SK-N-SH (cell line): ENCODE measurements around the gene MYO16. TPM values are rescaled to one million over a fixed set of nuclear protein-coding genes. Genes with fewer than 3 reads are reported as not detected.

Source experiments
- CTCF ChIA-PET: fragments of 300-600, 350-600 bp; formaldehyde crosslinking; extraction: SDS; loops from one replicate; lab custom pipeline; 2021; lab: Yijun Ruan, JAX
- POLR2A ChIA-PET: fragments of 350-600 bp; sonication (Branson Sonifier 250); formaldehyde crosslinking; extraction: SDS; loops from one replicate; lab custom pipeline; 2020; ENCODE audit warnings: antibody characterized with exemption, inconsistent platforms; lab: Yijun Ruan, JAX
- DNase-seq: peaks from one replicate; pipeline ENCODE4 v3.0.0; 2012
- H2AFZ ChIP-seq: fragments of 200-600 bp; sonication (generic); 2 replicates; pipeline ENCODE4 v1.8.1; 2016; ENCODE audit warnings: antibody characterized with exemption, mild to moderate bottlenecking, low read depth
- H3F3A ChIP-seq: fragments of 200-600 bp; sonication (generic); replicated peaks from 2 replicates; pipeline ENCODE3; 2016; ENCODE audit warnings: antibody characterized with exemption, mild to moderate bottlenecking; ENCODE audit not compliant: insufficient read depth
- H3K27ac ChIP-seq, 2 experiments: fragments of 200-500 bp in 1 of 2; fragments of 200-600 bp in 1 of 2; sonication (Bioruptor generic) in 1 of 2; sonication (generic), shearing (Covaris generic) in 1 of 2; 2 replicates each; pipeline versions ENCODE4 v1.5.1 to v1.6.1; 2014 to 2016; ENCODE audit warnings: low read depth in 2 of 2, inconsistent platforms in 1 of 2, low read length in 1 of 2, mild to moderate bottlenecking in 1 of 2, mixed read lengths in 1 of 2
- H3K27me3 ChIP-seq: fragments of 200-600 bp; sonication (generic), shearing (Covaris generic); 2 replicates; pipeline ENCODE4 v1.6.1; 2016; ENCODE audit warnings: mixed run types; ENCODE audit not compliant: insufficient read depth
- H3K36me3 ChIP-seq, 2 experiments: fragments of 200-500 bp in 1 of 2; fragments of 200-600 bp in 1 of 2; sonication (Bioruptor generic) in 1 of 2; sonication (generic) in 1 of 2; replicated peaks in 1 of 2; 2 replicates each; pipeline versions ENCODE3 to v1.5.1; 2014 to 2016; ENCODE audit warnings: low read length in 1 of 2, mild to moderate bottlenecking in 1 of 2; ENCODE audit not compliant: insufficient read depth in 2 of 2, control insufficient read depth in 1 of 2
- H3K4me1 ChIP-seq, 2 experiments: fragments of 200-500 bp in 1 of 2; fragments of 200-600 bp in 1 of 2; sonication (Bioruptor generic) in 1 of 2; sonication (generic), shearing (Covaris generic) in 1 of 2; 2 replicates each; pipeline versions ENCODE4 v1.5.1 to v1.6.1; 2014 to 2016; ENCODE audit warnings: low read depth in 1 of 2, low read length in 1 of 2, mixed run types in 1 of 2; ENCODE audit not compliant: insufficient read depth in 2 of 2, control insufficient read depth in 1 of 2
- H3K4me2 ChIP-seq: fragments of 200-600 bp; sonication (generic), shearing (Covaris generic); 2 replicates; pipeline ENCODE4 v1.6.1; 2017; ENCODE audit warnings: mixed run types
- H3K4me3 ChIP-seq, 2 experiments: fragments of 200-500 bp in 1 of 2; fragments of 200-600 bp in 1 of 2; sonication (Bioruptor generic) in 1 of 2; sonication (generic), shearing (Covaris generic) in 1 of 2; 2 replicates each; pipeline versions ENCODE4 v1.5.1 to v1.8.1; 2014 to 2016; ENCODE audit warnings: low read depth in 2 of 2, inconsistent platforms in 1 of 2, low read length in 1 of 2, mild to moderate bottlenecking in 1 of 2, mixed read lengths in 1 of 2, moderate library complexity in 1 of 2
- H3K79me2 ChIP-seq: fragments of 200-600 bp; sonication (generic); 2 replicates; pipeline ENCODE4 v1.8.1; 2017; ENCODE audit warnings: mild to moderate bottlenecking; ENCODE audit not compliant: insufficient read depth
- H3K9ac ChIP-seq: fragments of 200-600 bp; sonication (generic); 2 replicates; pipeline ENCODE4 v1.6.1; 2017; ENCODE audit warnings: mixed run types
- H3K9me2 ChIP-seq: fragments of 200-600 bp; sonication (generic); 2 replicates; pipeline ENCODE4 v1.6.1; 2017; ENCODE audit warnings: mixed run types
- H3K9me3 ChIP-seq: fragments of 200-600 bp; sonication (generic); 2 replicates; pipeline ENCODE4 v1.6.1; 2017; ENCODE audit warnings: mixed run types, mild to moderate bottlenecking, moderate library complexity
- H4K20me1 ChIP-seq: fragments of 200-600 bp; sonication (generic); 2 replicates; pipeline ENCODE4 v1.6.1; 2017; ENCODE audit warnings: mild to moderate bottlenecking, mixed run types; ENCODE audit not compliant: insufficient read depth
- CHD2 ChIP-seq: fragments of 150-350 bp; IDR thresholded peaks from 2 replicates; pipeline ENCODE4 v1.6.1; 2018; ENCODE audit warnings: low read length; ENCODE audit not compliant: partially characterized antibody
- CTCF ChIP-seq: fragments of 200-600 bp; sonication (generic); IDR thresholded peaks from 2 replicates; pipeline ENCODE4 v1.6.1; 2017; ENCODE audit warnings: antibody characterized with exemption, mild to moderate bottlenecking, moderate library complexity
- ELF1 ChIP-seq: IDR thresholded peaks from 2 replicates; pipeline ENCODE4 v1.4.0; 2012
- EP300 ChIP-seq, 2 experiments: IDR thresholded peaks; 2 replicates each; pipeline versions ENCODE4 v1.4.0 to v1.6.1; 2012; ENCODE audit warnings: borderline replicate concordance in 1 of 2, low read depth in 1 of 2, low read length in 1 of 2
- FOSL2 ChIP-seq: IDR thresholded peaks from 2 replicates; pipeline ENCODE4 v1.4.0; 2012; ENCODE audit warnings: low read depth, mild to moderate bottlenecking, moderate library complexity, borderline replicate concordance
- GABPA ChIP-seq: IDR thresholded peaks from 2 replicates; pipeline ENCODE4 v1.4.0; 2012; ENCODE audit warnings: low read depth, mild to moderate bottlenecking
- GATA2 ChIP-seq: sonication (generic); formaldehyde crosslinking; IDR thresholded peaks from 2 replicates; pipeline ENCODE4 v1.5.0; 2020; ENCODE audit warnings: mild to moderate bottlenecking, missing genetic modification reagents
- IRF3 ChIP-seq: fragments of 150-350 bp; IDR thresholded peaks from 2 replicates; pipeline ENCODE4 v1.6.1; 2016; ENCODE audit warnings: mild to moderate bottlenecking, low read depth, low read length
- JUND ChIP-seq: IDR thresholded peaks from 2 replicates; pipeline ENCODE4 v1.4.0; 2012
- MAX ChIP-seq: IDR thresholded peaks from 2 replicates; pipeline ENCODE4 v1.4.0; 2012; ENCODE audit warnings: low read depth
- NRF1 ChIP-seq: IDR thresholded peaks from 2 replicates; pipeline ENCODE4 v1.6.1; 2012; ENCODE audit warnings: low read depth, mild to moderate bottlenecking, low read length
- PBX3 ChIP-seq: IDR thresholded peaks from 2 replicates; pipeline ENCODE4; 2012
- RFX5 ChIP-seq: IDR thresholded peaks from 2 replicates; pipeline ENCODE4 v1.6.1; 2012; ENCODE audit warnings: mild to moderate bottlenecking, improper control_type of control experiment, low read length
- TAF1 ChIP-seq: IDR thresholded peaks from 2 replicates; pipeline ENCODE4 v1.6.1; 2012; ENCODE audit warnings: low read depth, mild to moderate bottlenecking, low read length, moderate library complexity, borderline replicate concordance
- TEAD4 ChIP-seq: IDR thresholded peaks from 2 replicates; pipeline ENCODE4 v1.4.0; 2012; ENCODE audit warnings: mild to moderate bottlenecking, borderline replicate concordance; ENCODE audit not compliant: insufficient read depth
- USF2 ChIP-seq: fragments of 150-350 bp; IDR thresholded peaks from 2 replicates; pipeline ENCODE4 v1.6.1; 2017; ENCODE audit warnings: antibody characterized with exemption, low read length, low read depth, borderline replicate concordance
- WGBS: methylation state at CpG from one replicate; pipeline ENCODE4 v1.1.6; 2017; ENCODE audit warnings: low lambda C conversion rate; 5-methylcytosine and 5-hydroxymethylcytosine counted together
- polyA plus RNA-seq, 3 experiments: library from polyadenylated mRNA; depleted of rRNA; stranded (reverse); fragments of >200 nt; gene quantifications; 2 replicates each; pipeline ENCODE4 v1.2.3, GENCODE V29; 2012

Gene MYO16
- polyA plus RNA-seq, 1 of the 3 experiments (the other 2 are of a cell fraction): 0.07 TPM

GRCh38 chr13:108606424-108606823, 23.0 kb upstream of the MYO16 start:
- H3K4me2 ChIP-seq: no peak overlapping the region
- CTCF ChIA-PET: interaction anchor here (1.2 kb wide), 1 partner anchor 289 kb away, joined by 4 read pairs; no protein-coding TSS in a partner anchor
- no peak overlapping the region for H2AFZ ChIP-seq
- H3K9me2 ChIP-seq: no peaks in the 10 kb centered on the region
- H3K27ac ChIP-seq: no peak overlapping the region
- H4K20me1 ChIP-seq: no peaks in the 10 kb centered on the region
- H3K79me2 ChIP-seq: no peaks in the 10 kb centered on the region
- no peaks in the 10 kb centered on the region for H3K9me3 ChIP-seq
- H3F3A ChIP-seq: no peaks in the 10 kb centered on the region
- H3K27me3 ChIP-seq: no peaks in the 10 kb centered on the region
- TF ChIP-seq FOSL2 (no peak), GABPA (no peak), CHD2 (no peak), NRF1 (no peak), GATA2 (CRISPR knock-in tag) (no peak), JUND (no peak), TAF1 (no peak), RFX5 (no peak), PBX3 (no peak), EP300 (IDR thresholded peaks at IDR 0.05; ENCODE audit: borderline replicate concordance in 1 of 2, low read depth in 1 of 2, low read length in 1 of 2) (no peak), CTCF (no peak), TEAD4 (no peak), IRF3 (no peak), ELF1 (no peak), USF2 (no peak), MAX (no peak)
- WGBS: 7% methylated on average over 2 of the region's 2 CpGs
- POLR2A ChIA-PET: no interaction called here
- no peak overlapping the region; a peak in 1 of 4 replicates for H3K4me3 ChIP-seq
- H3K9ac ChIP-seq: no peak overlapping the region
- DNase-seq: no peak
- H3K36me3 ChIP-seq: no peaks in the 10 kb centered on the region
- H3K4me1 ChIP-seq: no peaks in the 10 kb centered on the region
